Cardiac fibroblast (primary cell): ENCODE data around the gene ADGRV1.
"Not testable (repeated sequence)": the region's sequence is repeated elsewhere in the genome, so short reads cannot be mapped to it uniquely, and the experiment has no call there.

ENCODE experiments used
- DNase-seq, 2 donors: peaks; one replicate each; pipeline versions ENCODE4 v3.0.0 to v3.0.0-alpha.2; 2010; ENCODE audit warnings: low read depth in 2 of 2
- H3K4me3 ChIP-seq, 2 donors: replicated peaks in 1 of 2; 1 replicate in 1 of 2; 2 replicates in 1 of 2; pipeline ENCODE4 v1.5.1; 2011; ENCODE audit warnings: low read depth in 2 of 2, low read length in 2 of 2, mild to moderate bottlenecking in 2 of 2, moderate library complexity in 1 of 2
- TF ChIP-seq, protein P1 (sequence below): IDR thresholded peaks from one replicate; pipeline ENCODE4 v1.5.1; 2011; ENCODE audit warnings: low read depth, mild to moderate bottlenecking, low read length, inconsistent platforms

The ADGRV1 gene

GRCh38 chr5:91032125-91032524 is 473.5 kb downstream of the ADGRV1 start:
- TF ChIP-seq, protein P1, sequence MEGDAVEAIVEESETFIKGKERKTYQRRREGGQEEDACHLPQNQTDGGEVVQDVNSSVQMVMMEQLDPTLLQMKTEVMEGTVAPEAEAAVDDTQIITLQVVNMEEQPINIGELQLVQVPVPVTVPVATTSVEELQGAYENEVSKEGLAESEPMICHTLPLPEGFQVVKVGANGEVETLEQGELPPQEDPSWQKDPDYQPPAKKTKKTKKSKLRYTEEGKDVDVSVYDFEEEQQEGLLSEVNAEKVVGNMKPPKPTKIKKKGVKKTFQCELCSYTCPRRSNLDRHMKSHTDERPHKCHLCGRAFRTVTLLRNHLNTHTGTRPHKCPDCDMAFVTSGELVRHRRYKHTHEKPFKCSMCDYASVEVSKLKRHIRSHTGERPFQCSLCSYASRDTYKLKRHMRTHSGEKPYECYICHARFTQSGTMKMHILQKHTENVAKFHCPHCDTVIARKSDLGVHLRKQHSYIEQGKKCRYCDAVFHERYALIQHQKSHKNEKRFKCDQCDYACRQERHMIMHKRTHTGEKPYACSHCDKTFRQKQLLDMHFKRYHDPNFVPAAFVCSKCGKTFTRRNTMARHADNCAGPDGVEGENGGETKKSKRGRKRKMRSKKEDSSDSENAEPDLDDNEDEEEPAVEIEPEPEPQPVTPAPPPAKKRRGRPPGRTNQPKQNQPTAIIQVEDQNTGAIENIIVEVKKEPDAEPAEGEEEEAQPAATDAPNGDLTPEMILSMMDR = no peak
- no peak overlapping the region for H3K4me3 ChIP-seq
- DNase-seq = no peak

DNA sequence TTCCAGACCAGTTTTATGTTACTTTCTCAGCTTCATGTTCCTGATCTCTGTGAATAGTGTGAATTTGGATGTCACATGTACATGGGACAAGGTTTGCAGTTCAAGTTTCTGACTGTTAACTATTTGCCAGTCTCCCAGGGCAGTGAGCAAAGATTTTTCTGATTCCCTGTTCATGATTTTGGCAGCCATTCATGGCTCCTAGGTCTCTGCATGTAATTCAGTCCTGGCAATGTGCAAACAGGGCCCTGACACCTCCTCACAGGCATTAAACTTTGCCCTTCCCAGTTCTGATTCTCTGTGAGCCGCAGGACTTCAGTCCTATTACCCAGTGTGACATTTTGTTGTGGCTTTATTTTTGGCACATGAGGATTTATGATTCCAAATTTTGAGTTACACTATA is 474.8 kb downstream of the ADGRV1 start:
- TF ChIP-seq, protein P1 = no peak
- no peak overlapping the region for H3K4me3 ChIP-seq
- DNase-seq = no peak

DNA sequence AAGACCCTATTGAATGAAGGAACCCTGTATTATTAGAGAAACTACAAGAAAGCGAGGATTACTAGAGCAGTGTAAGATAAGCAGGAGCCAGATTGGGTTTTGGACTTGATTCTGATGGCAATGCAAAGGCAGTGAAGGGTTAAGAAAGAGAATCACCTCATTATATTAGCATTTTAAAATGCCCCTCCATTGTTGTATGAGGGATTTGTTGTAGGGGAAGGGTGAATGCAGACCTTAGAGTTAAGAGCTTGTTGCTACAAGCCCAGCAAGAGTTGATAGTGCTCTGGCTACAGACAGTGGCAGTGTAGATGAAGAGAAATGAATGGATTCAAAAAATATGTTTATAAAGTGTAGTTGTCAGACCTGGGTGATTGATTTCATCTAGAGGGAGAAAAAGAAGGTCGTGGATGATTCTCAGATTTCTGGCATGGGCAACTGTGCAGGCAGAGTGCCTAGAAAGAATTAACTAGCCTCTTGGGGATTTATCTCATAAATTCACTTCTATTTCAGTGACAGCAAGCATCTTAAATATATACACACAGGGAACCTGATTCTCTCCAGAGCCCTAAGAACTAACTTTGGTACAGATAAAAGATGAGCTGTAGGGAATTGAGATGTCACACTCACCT is 479.7 kb downstream of the ADGRV1 start:
- TF ChIP-seq, protein P1 = no peak
- no peak overlapping the region for H3K4me3 ChIP-seq
- no peak for DNase-seq

DNA sequence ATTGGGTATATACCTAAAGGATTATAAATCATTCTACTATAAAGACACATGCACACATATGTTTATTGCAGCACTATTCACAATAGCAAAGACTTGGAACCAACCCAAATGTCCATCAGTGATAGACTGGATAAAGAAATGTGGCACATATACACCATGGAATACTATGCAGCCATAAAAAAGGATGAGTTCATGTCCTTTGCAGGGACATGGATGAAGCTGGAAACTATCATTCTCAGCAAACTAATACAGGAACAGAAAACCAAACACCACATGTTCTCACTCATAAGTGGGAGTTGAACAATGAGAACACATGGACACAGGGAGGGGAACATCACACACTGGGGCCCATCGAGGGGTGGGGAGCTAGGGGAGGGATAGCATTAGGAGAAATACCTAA is 482.5 kb downstream of the ADGRV1 start:
- DNase-seq, H3K4me3 ChIP-seq: not testable (repeated sequence)

GRCh38 chr5:91042247-91042935 is 483.8 kb downstream of the ADGRV1 start:
- no peak overlapping the region for H3K4me3 ChIP-seq
- TF ChIP-seq, protein P1 = no peak
- DNase-seq = no peak

- no peak overlapping the region for H3K4me3 ChIP-seq
- DNase-seq = no peak
- TF ChIP-seq, protein P1 = no peak
Measured at GRCh38 chr5:91042936-91043255, 484.3 kb downstream of the ADGRV1 start.

- TF ChIP-seq, protein P1 = no peak
- peak in 1 of 2 donors; percentile 15 for DNase-seq
- no peak overlapping the region for H3K4me3 ChIP-seq
Measured at GRCh38 chr5:91048073-91048472, 489.5 kb downstream of the ADGRV1 start.
